ENCODE measurements around the gene BEX4. TPM values are rescaled to one million over a fixed set of nuclear protein-coding genes. Genes with fewer than 3 reads are reported as not detected.
"Not testable (repeated sequence)": the region's sequence is repeated elsewhere in the genome, so short reads cannot be mapped to it uniquely, and the experiment has no call there.

Gene BEX4, protein sequence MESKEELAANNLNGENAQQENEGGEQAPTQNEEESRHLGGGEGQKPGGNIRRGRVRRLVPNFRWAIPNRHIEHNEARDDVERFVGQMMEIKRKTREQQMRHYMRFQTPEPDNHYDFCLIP
- not detected in 2 replicates for total RNA-seq (2022)
- Bru-seq, nascent RNA: not detected
- BruChase-seq, experiment 1, labeled RNA remaining after a 6-hour chase: percentile 15 among the genes with signal in this experiment
- not detected for BruChase-seq, experiment 2, labeled RNA remaining after a 2-hour chase
- long read RNA-seq: 0 reads

DNA sequence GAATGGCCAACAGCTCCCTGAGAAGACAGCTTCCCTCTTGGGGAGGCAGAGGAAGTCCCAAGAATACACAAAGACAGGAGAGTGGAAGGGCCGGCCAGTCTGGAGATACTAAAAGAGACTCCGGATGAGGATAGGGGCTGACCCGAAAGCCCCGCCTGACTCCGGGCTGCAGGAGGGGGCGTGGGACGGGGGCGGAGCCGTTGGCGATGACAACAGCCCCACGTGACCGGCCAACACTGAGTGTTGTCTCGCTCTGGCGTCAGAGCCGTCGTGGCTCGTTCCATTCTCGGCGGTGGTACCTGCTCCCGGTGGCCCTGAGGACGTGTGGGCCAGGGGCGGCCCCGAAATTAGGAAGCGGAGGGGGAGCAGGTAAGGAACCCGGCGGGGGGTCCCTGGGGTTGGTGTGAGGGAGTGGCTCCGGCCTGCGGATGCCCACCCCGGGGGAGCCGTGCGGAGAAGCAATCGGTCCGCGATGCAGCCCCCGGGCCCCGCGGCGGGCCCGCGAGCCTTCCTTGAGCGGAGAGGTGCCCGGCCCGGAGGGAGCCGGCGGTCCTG is at the start of gene BEX4:
Gene BEX4, plus strand, starts transcription at position 239 of the 555 bp plus-strand sequence. CDS start 1,046 bp downstream, outside the sequence.
- H3K4me3 Mint-ChIP-seq (ENCODE audit: unreplicated experiment): no peak within 1 kb of the TSS
- H3K36me3 Mint-ChIP-seq (ENCODE audit: insufficient read depth, unreplicated experiment): no peaks in the 10 kb centered on the region
- H3K27me3 Mint-ChIP-seq (ENCODE audit: insufficient read depth, unreplicated experiment): peaks cover 51% of the 10 kb centered on the region
- no peaks in the 10 kb centered on the region for H3K9me3 Mint-ChIP-seq (ENCODE audit: unreplicated experiment)
- DNase-seq (ENCODE audit: unreplicated experiment): no peak
- ChIA-PET POLR2A (interaction anchor here (0.6 kb wide), 1 partner anchor 57 kb away, joined by 3 read pairs; no protein-coding TSS in a partner anchor), CTCF (no interaction called here)
- intact Hi-C loops (cut with micrococcal nuclease): no loop called here
- no peaks in the 10 kb centered on the region for H3K4me1 Mint-ChIP-seq (ENCODE audit: insufficient read depth, unreplicated experiment)
- no TSS peak for BruUV-seq (replicated peaks)
- TF ChIP-seq, protein P1, sequence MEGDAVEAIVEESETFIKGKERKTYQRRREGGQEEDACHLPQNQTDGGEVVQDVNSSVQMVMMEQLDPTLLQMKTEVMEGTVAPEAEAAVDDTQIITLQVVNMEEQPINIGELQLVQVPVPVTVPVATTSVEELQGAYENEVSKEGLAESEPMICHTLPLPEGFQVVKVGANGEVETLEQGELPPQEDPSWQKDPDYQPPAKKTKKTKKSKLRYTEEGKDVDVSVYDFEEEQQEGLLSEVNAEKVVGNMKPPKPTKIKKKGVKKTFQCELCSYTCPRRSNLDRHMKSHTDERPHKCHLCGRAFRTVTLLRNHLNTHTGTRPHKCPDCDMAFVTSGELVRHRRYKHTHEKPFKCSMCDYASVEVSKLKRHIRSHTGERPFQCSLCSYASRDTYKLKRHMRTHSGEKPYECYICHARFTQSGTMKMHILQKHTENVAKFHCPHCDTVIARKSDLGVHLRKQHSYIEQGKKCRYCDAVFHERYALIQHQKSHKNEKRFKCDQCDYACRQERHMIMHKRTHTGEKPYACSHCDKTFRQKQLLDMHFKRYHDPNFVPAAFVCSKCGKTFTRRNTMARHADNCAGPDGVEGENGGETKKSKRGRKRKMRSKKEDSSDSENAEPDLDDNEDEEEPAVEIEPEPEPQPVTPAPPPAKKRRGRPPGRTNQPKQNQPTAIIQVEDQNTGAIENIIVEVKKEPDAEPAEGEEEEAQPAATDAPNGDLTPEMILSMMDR (IDR thresholded peaks at IDR 0.05; ENCODE audit: unreplicated experiment): no peak
- no peak within 1 kb of the TSS for H3K27ac Mint-ChIP-seq (ENCODE audit: low read depth, unreplicated experiment)

DNA sequence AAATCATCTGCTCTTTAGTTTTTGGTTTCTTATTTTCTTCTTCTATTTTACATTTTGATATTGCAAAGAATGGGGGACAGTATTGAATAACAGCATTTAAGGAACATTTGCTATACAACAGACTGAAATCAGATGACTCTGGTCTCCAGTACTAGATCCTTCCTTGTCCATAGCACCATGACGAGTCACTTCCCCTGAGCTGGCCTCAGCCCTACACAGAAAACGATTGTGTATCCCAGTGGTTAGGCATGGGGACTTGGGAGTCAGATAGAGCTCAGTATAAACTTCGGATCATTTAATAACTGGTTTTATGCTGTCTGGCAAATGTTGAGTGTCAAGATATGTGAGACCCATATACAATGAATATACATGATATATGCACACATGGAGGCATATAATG is 44.7 kb upstream of the BEX4 start:
- BruUV-seq (replicated peaks): no TSS peak
- no peak overlapping the region for H3K27ac Mint-ChIP-seq (ENCODE audit: low read depth, unreplicated experiment)
- TF ChIP-seq, protein P1 (IDR thresholded peaks at IDR 0.05; ENCODE audit: unreplicated experiment): no peak
- no peak for DNase-seq (ENCODE audit: unreplicated experiment)
- no peaks in the 10 kb centered on the region for H3K9me3 Mint-ChIP-seq (ENCODE audit: unreplicated experiment)
- ChIA-PET POLR2A (no interaction called here), CTCF (no interaction called here)
- peaks cover 36% of the 10 kb centered on the region for H3K27me3 Mint-ChIP-seq (ENCODE audit: insufficient read depth, unreplicated experiment)
- H3K4me3 Mint-ChIP-seq (ENCODE audit: unreplicated experiment): no peak overlapping the region
- H3K36me3 Mint-ChIP-seq (ENCODE audit: insufficient read depth, unreplicated experiment): no peaks in the 10 kb centered on the region
- no peaks in the 10 kb centered on the region for H3K4me1 Mint-ChIP-seq (ENCODE audit: insufficient read depth, unreplicated experiment)
- intact Hi-C loops (cut with micrococcal nuclease): no loop called here

DNA sequence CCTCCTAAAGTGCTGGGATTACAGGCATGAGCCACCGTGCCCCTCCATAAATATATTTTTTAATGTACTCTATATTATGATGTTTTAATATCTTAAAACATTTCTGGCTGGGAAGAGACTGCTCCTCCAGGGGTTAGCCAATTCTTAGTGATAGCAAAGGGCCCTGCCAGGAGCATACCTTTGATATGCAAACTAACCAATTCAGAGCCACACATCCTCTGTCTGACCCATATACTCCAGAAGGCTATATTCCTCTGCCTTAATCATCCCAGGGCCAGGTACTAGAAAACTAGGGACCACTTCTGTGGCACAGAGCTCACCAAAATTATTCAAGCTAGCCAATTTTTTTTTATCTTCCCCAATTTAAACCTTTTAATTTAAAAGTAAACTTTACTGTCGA is 43.6 kb upstream of the BEX4 start:
- BruUV-seq (replicated peaks): no TSS peak
- Mint-ChIP-seq H3K4me1 (ENCODE audit: insufficient read depth, unreplicated experiment) (peaks cover 5% of the 10 kb centered on the region), H3K4me3 (ENCODE audit: unreplicated experiment) (no peak overlapping the region), H3K27me3 (ENCODE audit: insufficient read depth, unreplicated experiment) (peaks cover 33% of the 10 kb centered on the region), H3K9me3 (ENCODE audit: unreplicated experiment) (no peaks in the 10 kb centered on the region), H3K27ac (ENCODE audit: low read depth, unreplicated experiment) (no peak overlapping the region), H3K36me3 (ENCODE audit: insufficient read depth, unreplicated experiment) (no peaks in the 10 kb centered on the region)
- ChIA-PET POLR2A (no interaction called here), CTCF (interaction anchor here (0.6 kb wide), 1 partner anchor 221 kb away, joined by 3 read pairs; no protein-coding TSS in a partner anchor)
- TF ChIP-seq, protein P1 (IDR thresholded peaks at IDR 0.05; ENCODE audit: unreplicated experiment): no peak
- intact Hi-C loops (cut with micrococcal nuclease): no loop called here
- no peak for DNase-seq (ENCODE audit: unreplicated experiment)

DNA sequence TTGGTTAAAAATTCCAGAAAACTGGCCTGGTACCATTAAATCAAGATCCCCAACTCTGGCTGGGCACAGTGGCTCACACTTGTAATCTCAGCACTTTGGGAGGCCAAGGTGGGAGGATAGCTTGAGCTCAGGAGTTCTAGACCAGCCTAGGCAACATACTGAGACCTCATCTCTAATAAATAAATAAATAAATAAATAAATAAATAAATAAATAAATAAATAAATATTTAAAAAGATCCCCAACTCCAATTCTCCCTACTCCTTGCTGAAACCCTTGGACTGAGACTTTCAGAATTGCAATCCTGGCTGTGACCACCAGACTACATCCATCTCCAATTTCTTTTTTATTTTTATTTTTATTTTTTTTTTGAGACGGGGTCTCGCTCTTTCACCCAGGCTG is 39.7 kb upstream of the BEX4 start:
- H3K27ac Mint-ChIP-seq (ENCODE audit: low read depth, unreplicated experiment); H3K9me3 Mint-ChIP-seq (ENCODE audit: unreplicated experiment); H3K4me1 Mint-ChIP-seq (ENCODE audit: insufficient read depth, unreplicated experiment); POLR2A ChIA-PET; DNase-seq (ENCODE audit: unreplicated experiment); H3K4me3 Mint-ChIP-seq (ENCODE audit: unreplicated experiment); intact Hi-C loops (cut with micrococcal nuclease); H3K36me3 Mint-ChIP-seq (ENCODE audit: insufficient read depth, unreplicated experiment); BruUV-seq (replicated peaks): not testable (repeated sequence)
- H3K27me3 Mint-ChIP-seq (ENCODE audit: insufficient read depth, unreplicated experiment): peaks cover 55% of the 10 kb centered on the region
- CTCF ChIA-PET: interaction anchor here (0.6 to 2.2 kb wide), 9 partner anchors 16 to 307 kb away, joined by 3 to 16 read pairs (median 4); no protein-coding TSS in a partner anchor
